ENCODE results near the gene HDAC9.

HDAC9 gene

GRCh38 chr7:18835001-18835690, 339.6 kb downstream of the HDAC9 start:
- DNase-seq, result no peak
- Histone ChIP-seq H3K36me3 (ENCODE audit: insufficient read depth, low read length) (no peaks in the 10 kb centered on the region), H3K27ac (ENCODE audit: low read length) (no peak overlapping the region), H3K4me2 (ENCODE audit: insufficient read depth, low read length) (no peak overlapping the region), H3K79me2 (ENCODE audit: insufficient read depth, low read length) (no peaks in the 10 kb centered on the region), H3K9me3 (ENCODE audit: insufficient read depth, low read length, severe bottlenecking) (no peaks in the 10 kb centered on the region), H4K20me1 (ENCODE audit: insufficient read depth, low read length) (no peaks in the 10 kb centered on the region), H3K27me3 (ENCODE audit: insufficient read depth, low read length, poor library complexity) (no peaks in the 10 kb centered on the region), H3K9ac (ENCODE audit: low read depth, low read length) (no peak overlapping the region), H3K4me1 (ENCODE audit: insufficient read depth, low read length) (no peaks in the 10 kb centered on the region), H2AFZ (ENCODE audit: low read depth, low read length) (no peak overlapping the region), H3K4me3 (ENCODE audit: low read depth in 1 of 2, low read length in 2 of 2) (no peak overlapping the region)
- no peak for TF ChIP-seq CTCF (IDR thresholded peaks at IDR 0.05; ENCODE audit: borderline replicate concordance, extremely low read depth, low read length, poor library complexity, severe bottlenecking)
- no peak for TF ChIP-seq EZH2 (IDR thresholded peaks at IDR 0.05; ENCODE audit: borderline replicate concordance, low read depth, low read length, severe bottlenecking)
- ATAC-seq (ENCODE audit: insufficient read depth, low read depth), result no peak

GRCh38 chr7:18843979-18844378, 348.4 kb downstream of the HDAC9 start:
- Histone ChIP-seq H3K27ac (ENCODE audit: low read length) (no peak overlapping the region), H3K36me3 (ENCODE audit: insufficient read depth, low read length) (no peaks in the 10 kb centered on the region), H3K4me2 (ENCODE audit: insufficient read depth, low read length) (no peak overlapping the region), H3K4me3 (ENCODE audit: low read depth in 1 of 2, low read length in 2 of 2) (no peak overlapping the region), H3K9ac (ENCODE audit: low read depth, low read length) (no peak overlapping the region), H3K79me2 (ENCODE audit: insufficient read depth, low read length) (no peaks in the 10 kb centered on the region), H3K4me1 (ENCODE audit: insufficient read depth, low read length) (no peaks in the 10 kb centered on the region), H3K27me3 (ENCODE audit: insufficient read depth, low read length, poor library complexity) (no peaks in the 10 kb centered on the region), H2AFZ (ENCODE audit: low read depth, low read length) (no peak overlapping the region), H3K9me3 (ENCODE audit: insufficient read depth, low read length, severe bottlenecking) (no peaks in the 10 kb centered on the region), H4K20me1 (ENCODE audit: insufficient read depth, low read length) (no peaks in the 10 kb centered on the region)
- no peak for TF ChIP-seq CTCF (IDR thresholded peaks at IDR 0.05; ENCODE audit: borderline replicate concordance, extremely low read depth, low read length, poor library complexity, severe bottlenecking)
- TF ChIP-seq EZH2 (IDR thresholded peaks at IDR 0.05; ENCODE audit: borderline replicate concordance, low read depth, low read length, severe bottlenecking), result no peak
- ATAC-seq (ENCODE audit: insufficient read depth, low read depth), result no peak
- no peak for DNase-seq

GRCh38 chr7:18844735-18845134, 349.2 kb downstream of the HDAC9 start:
- no peak overlapping the region for H3K4me2 ChIP-seq (ENCODE audit: insufficient read depth, low read length)
- H2AFZ ChIP-seq (ENCODE audit: low read depth, low read length), result no peak overlapping the region
- H3K36me3 ChIP-seq (ENCODE audit: insufficient read depth, low read length), result no peaks in the 10 kb centered on the region
- ATAC-seq (ENCODE audit: insufficient read depth, low read depth) (no peak), DNase-seq (no peak)
- H3K27ac ChIP-seq (ENCODE audit: low read length), result no peak overlapping the region
- no peaks in the 10 kb centered on the region for H3K27me3 ChIP-seq (ENCODE audit: insufficient read depth, low read length, poor library complexity)
- no peaks in the 10 kb centered on the region for H3K79me2 ChIP-seq (ENCODE audit: insufficient read depth, low read length)
- TF ChIP-seq EZH2 (IDR thresholded peaks at IDR 0.05; ENCODE audit: borderline replicate concordance, low read depth, low read length, severe bottlenecking) (no peak), CTCF (IDR thresholded peaks at IDR 0.05; ENCODE audit: borderline replicate concordance, extremely low read depth, low read length, poor library complexity, severe bottlenecking) (no peak)
- no peaks in the 10 kb centered on the region for H3K9me3 ChIP-seq (ENCODE audit: insufficient read depth, low read length, severe bottlenecking)
- no peaks in the 10 kb centered on the region for H4K20me1 ChIP-seq (ENCODE audit: insufficient read depth, low read length)
- no peak overlapping the region for H3K9ac ChIP-seq (ENCODE audit: low read depth, low read length)
- no peaks in the 10 kb centered on the region for H3K4me1 ChIP-seq (ENCODE audit: insufficient read depth, low read length)
- H3K4me3 ChIP-seq (ENCODE audit: low read depth in 1 of 2, low read length in 2 of 2), result no peak overlapping the region

Measured in DND-41 (cell line).